ENCODE results near the gene ADPRS.

The ADPRS gene

GRCh38 chr1:36136535-36136934 is 47.8 kb downstream of the ADPRS start:
- no peaks in the 10 kb centered on the region for H3K27me3 ChIP-seq (ENCODE audit: insufficient read depth, low read length, poor library complexity, severe bottlenecking)
- no peak overlapping the region for H2AFZ ChIP-seq (ENCODE audit: low read length)
- TF ChIP-seq CTCF (conservative IDR thresholded peaks at IDR 0.05; ENCODE audit: low read length) (no peak), EZH2phosphoT487 (IDR thresholded peaks at IDR 0.05; ENCODE audit: borderline replicate concordance) (no peak)
- no peaks in the 10 kb centered on the region for H3K9me3 ChIP-seq (ENCODE audit: insufficient read depth, low read depth, low read length)
- peaks cover 4% of the 10 kb centered on the region; the same call in 1 of the 2 replicates for H3K79me2 ChIP-seq (ENCODE audit: insufficient read depth, low read length)
- H4K20me1 ChIP-seq (ENCODE audit: insufficient read depth, low read length, poor library complexity, severe bottlenecking), result no peaks in the 10 kb centered on the region
- no peaks in the 10 kb centered on the region for H3K9me2 ChIP-seq (replicated peaks; ENCODE audit: low read depth, low read length)
- no peaks in the 10 kb centered on the region for H3K4me1 ChIP-seq (ENCODE audit: insufficient read depth, low read length, poor library complexity, severe bottlenecking)
- H3K9ac ChIP-seq (ENCODE audit: low read depth, low read length, poor library complexity, severe bottlenecking), result no peak overlapping the region
- H3K4me3 ChIP-seq (ENCODE audit: low read length, poor library complexity, severe bottlenecking), result no peak overlapping the region
- H3K36me3 ChIP-seq (ENCODE audit: insufficient read depth, low read length), result peaks cover 27% of the 10 kb centered on the region; the same call in 1 of the 2 replicates
- no peaks in the 10 kb centered on the region for H3F3A ChIP-seq (ENCODE audit: low read depth)
- no peak overlapping the region for H3K4me2 ChIP-seq (ENCODE audit: low read depth, low read length, poor library complexity, severe bottlenecking)

- Histone ChIP-seq H3F3A (ENCODE audit: low read depth) (no peaks in the 10 kb centered on the region), H3K9ac (ENCODE audit: low read depth, low read length, poor library complexity, severe bottlenecking) (no peak overlapping the region), H3K4me2 (ENCODE audit: low read depth, low read length, poor library complexity, severe bottlenecking) (no peak overlapping the region), H2AFZ (ENCODE audit: low read length) (no peak overlapping the region), H4K20me1 (ENCODE audit: insufficient read depth, low read length, poor library complexity, severe bottlenecking) (no peaks in the 10 kb centered on the region), H3K27me3 (ENCODE audit: insufficient read depth, low read length, poor library complexity, severe bottlenecking) (no peaks in the 10 kb centered on the region), H3K4me3 (ENCODE audit: low read length, poor library complexity, severe bottlenecking) (no peak overlapping the region), H3K36me3 (ENCODE audit: insufficient read depth, low read length) (peaks cover 27% of the 10 kb centered on the region; the same call in 1 of the 2 replicates), H3K4me1 (ENCODE audit: insufficient read depth, low read length, poor library complexity, severe bottlenecking) (peaks cover 3% of the 10 kb centered on the region), H3K9me3 (ENCODE audit: insufficient read depth, low read depth, low read length) (no peaks in the 10 kb centered on the region), H3K79me2 (ENCODE audit: insufficient read depth, low read length) (peaks cover 6% of the 10 kb centered on the region), H3K9me2 (replicated peaks; ENCODE audit: low read depth, low read length) (no peaks in the 10 kb centered on the region)
- TF ChIP-seq EZH2phosphoT487 (IDR thresholded peaks at IDR 0.05; ENCODE audit: borderline replicate concordance) (no peak), CTCF (conservative IDR thresholded peaks at IDR 0.05; ENCODE audit: low read length) (no peak)
Observed at GRCh38 chr1:36137226-36137625, 48.5 kb downstream of the ADPRS start.

- H4K20me1 ChIP-seq (ENCODE audit: insufficient read depth, low read length, poor library complexity, severe bottlenecking), result no peaks in the 10 kb centered on the region
- no peak overlapping the region for H3K4me3 ChIP-seq (ENCODE audit: low read length, poor library complexity, severe bottlenecking)
- H3K9ac ChIP-seq (ENCODE audit: low read depth, low read length, poor library complexity, severe bottlenecking), result no peak overlapping the region
- no peaks in the 10 kb centered on the region for H3K27me3 ChIP-seq (ENCODE audit: insufficient read depth, low read length, poor library complexity, severe bottlenecking)
- no peak overlapping the region for H2AFZ ChIP-seq (ENCODE audit: low read length)
- H3K4me2 ChIP-seq (ENCODE audit: low read depth, low read length, poor library complexity, severe bottlenecking), result no peak overlapping the region
- H3F3A ChIP-seq (ENCODE audit: low read depth), result no peaks in the 10 kb centered on the region
- H3K79me2 ChIP-seq (ENCODE audit: insufficient read depth, low read length), result peaks cover 9% of the 10 kb centered on the region
- H3K9me3 ChIP-seq (ENCODE audit: insufficient read depth, low read depth, low read length), result no peaks in the 10 kb centered on the region
- H3K4me1 ChIP-seq (ENCODE audit: insufficient read depth, low read length, poor library complexity, severe bottlenecking), result peaks cover 5% of the 10 kb centered on the region
- no peak for TF ChIP-seq EZH2phosphoT487 (IDR thresholded peaks at IDR 0.05; ENCODE audit: borderline replicate concordance)
- no peak for TF ChIP-seq CTCF (conservative IDR thresholded peaks at IDR 0.05; ENCODE audit: low read length)
- no peaks in the 10 kb centered on the region for H3K9me2 ChIP-seq (replicated peaks; ENCODE audit: low read depth, low read length)
- H3K36me3 ChIP-seq (ENCODE audit: insufficient read depth, low read length), result peaks cover 27% of the 10 kb centered on the region; the same call in 1 of the 2 replicates
Observed at GRCh38 chr1:36137776-36138175, 49.1 kb downstream of the ADPRS start.

All from Loucy (cell line).